Esophagus squamous epithelium (tissue), 5 donors: ENCODE results near the gene B3GNT2. TPM values are rescaled to one million over a fixed set of nuclear protein-coding genes. Genes with fewer than 3 reads are reported as not detected.
"Not testable (repeated sequence)": the region's sequence is repeated elsewhere in the genome, so short reads cannot be mapped to it uniquely, and the experiment has no call there.

Experiments used
- DNase-seq: peaks from one replicate; lab custom pipeline; 2025; lab: John Stamatoyannopoulos, UW
- H3K27ac ChIP-seq, 4 donors: fragments of 200-600 bp; sonication (generic); one replicate each; pipeline ENCODE4 v1.5.1; 2016 to 2019; ENCODE audit warnings: mild to moderate bottlenecking in 1 of 4
- H3K27me3 ChIP-seq, 4 donors: fragments of 200-600 bp; sonication (generic); 1 replicate in 3 of 4; 2 replicates in 1 of 4; pipeline versions ENCODE4 v1.5.1 to v1.6.0; 2017 to 2021; ENCODE audit warnings: antibody characterized with exemption in 1 of 4
- H3K36me3 ChIP-seq, 3 donors: fragments of 200-600 bp; sonication (generic); one replicate each; pipeline ENCODE4 v1.5.1; 2016 to 2019
- H3K4me1 ChIP-seq, 3 donors: fragments of 200-600 bp; sonication (generic); one replicate each; pipeline ENCODE4 v1.5.1; 2017 to 2019
- H3K4me3 ChIP-seq, 4 donors: fragments of 200-600 bp; sonication (generic); 1 replicate in 3 of 4; 2 replicates in 1 of 4; pipeline ENCODE4 v1.5.1; 2016 to 2019; ENCODE audit warnings: mild to moderate bottlenecking in 2 of 4, moderate library complexity in 1 of 4
- H3K9me3 ChIP-seq, 3 donors: fragments of 200-600 bp; sonication (generic); one replicate each; pipeline ENCODE4 v1.5.1; 2016 to 2019
- CTCF ChIP-seq, 6 experiments: fragments of 450-650 bp in 4 of 6; fragments of 200-600 bp in 2 of 6; sonication (generic) in 2 of 6; IDR thresholded peaks; one replicate each; pipeline ENCODE4 v1.5.1; 2016 to 2019; ENCODE audit warnings: antibody characterized with exemption in 6 of 6, mild to moderate bottlenecking in 4 of 6, moderate library complexity in 4 of 6
- POLR2A ChIP-seq, 4 donors: fragments of 450-650 bp; IDR thresholded peaks; one replicate each; pipeline ENCODE4 v1.6.1; 2017; ENCODE audit warnings: antibody characterized with exemption in 4 of 4, mild to moderate bottlenecking in 4 of 4, moderate library complexity in 3 of 4
- WGBS, 2 donors: methylation state at CpG; one replicate each; pipeline ENCODE4 v1.1.5; 2018; 5-methylcytosine and 5-hydroxymethylcytosine counted together
- intact Hi-C: fragments of 100-400 bp; cut with DNase I; formaldehyde crosslinking; loops from one replicate; pipeline ENCODE4 v1.15.0; 2022
- total RNA-seq, 4 donors: library from RNA; depleted of rRNA; stranded (reverse); fragments of >200 nt; gene quantifications; one replicate each; pipeline ENCODE4 v1.1.0, GENCODE V29; 2016
- donor health status: DM: yes; HTN: yes; CAD: no.

B3GNT2 gene
- total RNA-seq, 4 donors from 2014 or later: 22.3 to 41.9 (median 33.5) TPM

GRCh38 chr2:62151306-62151638 lies 44.6 kb upstream of the B3GNT2 start:
- intact Hi-C loops: no loop called here
- no peak for DNase-seq
- no peaks in the 10 kb centered on the region for H3K36me3 ChIP-seq
- H3K27ac ChIP-seq: no peak overlapping the region
- TF ChIP-seq POLR2A (IDR thresholded peaks at IDR 0.05) (no peak), CTCF (IDR thresholded peaks at IDR 0.05) (no peak)
- no peak overlapping the region for H3K4me3 ChIP-seq
- WGBS, 2 donors: 85 to 88% methylated on average over 4 of the region's 4 CpGs
- H3K4me1 ChIP-seq: no peaks in the 10 kb centered on the region
- H3K27me3 ChIP-seq: no peaks in the 10 kb centered on the region
- peaks cover 0 to 6% (median 0%) of the 10 kb centered on the region in 3 donors for H3K9me3 ChIP-seq

- whole genome bisulfite sequencing, 2 donors: 78 to 85% methylated on average over 3 of the region's 3 CpGs
- Histone ChIP-seq H3K27ac (no peak overlapping the region), H3K27me3 (no peaks in the 10 kb centered on the region), H3K9me3 (peaks cover 0 to 6% (median 0%) of the 10 kb centered on the region in 3 donors), H3K4me3 (no peak overlapping the region), H3K36me3 (no peaks in the 10 kb centered on the region), H3K4me1 (no peaks in the 10 kb centered on the region)
- no peak for TF ChIP-seq CTCF (IDR thresholded peaks at IDR 0.05)
- TF ChIP-seq POLR2A (IDR thresholded peaks at IDR 0.05): no peak
- intact Hi-C loops: no loop called here
- no peak for DNase-seq
These were observed 43.9 kb upstream of the B3GNT2 start for GRCh38 chr2:62152000-62152399.

- Histone ChIP-seq H3K4me1 (no peaks in the 10 kb centered on the region), H3K9me3 (peaks cover 0 to 6% (median 0%) of the 10 kb centered on the region in 3 donors), H3K27me3 (no peaks in the 10 kb centered on the region), H3K36me3 (no peaks in the 10 kb centered on the region), H3K4me3 (no peak overlapping the region), H3K27ac (no peak overlapping the region)
- TF ChIP-seq CTCF (IDR thresholded peaks at IDR 0.05): no peak
- no peak for TF ChIP-seq POLR2A (IDR thresholded peaks at IDR 0.05)
- WGBS, 2 donors: 60 to 74% methylated on average over 1 to 6 of the region's 6 CpGs
- no peak for DNase-seq
- intact Hi-C loops: no loop called here
These were observed 38.9 kb upstream of the B3GNT2 start for GRCh38 chr2:62156861-62157496.

DNA sequence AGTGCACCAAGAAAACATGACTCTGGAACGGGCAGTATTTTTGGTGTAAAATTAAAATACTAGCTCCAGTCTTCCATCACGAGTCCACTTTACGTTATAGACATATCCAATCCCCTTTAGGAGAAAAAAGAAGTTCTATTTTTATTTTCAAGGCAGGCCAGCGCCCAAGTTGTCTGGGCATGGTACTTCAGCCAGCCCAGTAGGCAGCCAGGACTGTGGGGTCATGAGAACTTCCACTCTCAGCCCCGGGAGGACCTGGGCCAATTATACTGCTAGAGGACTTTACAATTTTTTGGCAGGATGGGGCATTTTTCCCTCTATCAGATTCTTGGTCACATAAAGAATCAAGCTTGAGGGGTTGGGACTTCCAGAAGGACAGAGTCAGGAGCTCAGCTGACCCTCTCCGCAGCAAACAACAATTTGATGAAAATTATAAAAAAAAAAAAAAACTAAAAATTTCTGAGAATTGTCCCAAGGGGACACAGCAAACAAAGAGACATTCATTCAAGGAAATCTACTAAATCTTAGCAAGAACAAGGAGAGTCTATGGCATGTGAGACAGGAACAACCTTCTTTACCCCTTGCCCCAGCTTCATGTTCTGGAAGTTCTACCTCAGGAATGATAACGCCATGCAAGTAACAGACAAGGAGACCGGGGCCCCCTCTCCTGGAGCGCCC lies 37.3 kb upstream of the B3GNT2 start:
- no peak for TF ChIP-seq CTCF (IDR thresholded peaks at IDR 0.05)
- TF ChIP-seq POLR2A (IDR thresholded peaks at IDR 0.05): no peak
- no peak for DNase-seq
- Histone ChIP-seq H3K4me3 (no peak overlapping the region), H3K36me3 (no peaks in the 10 kb centered on the region), H3K27ac (no peak overlapping the region), H3K27me3 (no peaks in the 10 kb centered on the region), H3K9me3 (peaks cover 0 to 6% (median 0%) of the 10 kb centered on the region in 3 donors), H3K4me1 (no peaks in the 10 kb centered on the region)
- intact Hi-C loops: no loop called here
- 74 to 90% methylated on average over 5 to 9 of the region's 9 CpGs for WGBS, 2 donors

GRCh38 chr2:62160691-62161090 lies 35.2 kb upstream of the B3GNT2 start:
- DNase-seq, H3K9me3 ChIP-seq, H3K27ac ChIP-seq, intact Hi-C loops, H3K27me3 ChIP-seq, H3K4me3 ChIP-seq, H3K4me1 ChIP-seq, H3K36me3 ChIP-seq: not testable (repeated sequence)
- 91 to 93% methylated on average over 9 of the region's 9 CpGs for WGBS, 2 donors
